Stimulated activated CD4-positive, alpha-beta T cell treated with anti-CD3 and anti-CD28 coated beads, Interleukin-1b, Interleukin-23, amount 100 ng/mL, for 48 hours (primary cell): Measurements from ENCODE around the gene GLI3.

Experiments used
- DNase-seq: peaks from one replicate; pipeline ENCODE4 v3.0.0-alpha.2; 2020

GLI3 gene

GRCh38 chr7:42137431-42137830, 99.6 kb downstream of the GLI3 start:
- no peak for DNase-seq

DNA sequence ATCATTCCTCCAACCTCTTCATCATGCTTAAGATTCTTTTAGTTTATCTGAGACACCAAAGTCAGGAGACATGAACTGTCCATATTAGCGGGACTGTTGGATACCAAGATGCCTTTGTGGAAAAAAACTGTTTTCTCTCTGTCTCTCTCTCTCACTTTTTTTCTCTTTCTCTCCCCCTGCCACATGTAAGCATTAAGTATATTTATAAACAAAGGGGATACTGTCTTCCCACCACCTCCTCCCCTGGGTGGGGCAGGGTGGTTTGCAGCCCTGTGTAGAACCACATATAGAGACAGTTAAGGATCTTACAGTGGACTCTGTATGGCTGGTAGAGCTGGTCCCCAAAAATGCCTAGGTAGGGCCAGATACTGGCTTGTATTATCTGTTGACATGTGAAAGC, 101.3 kb downstream of the GLI3 start:
- no peak for DNase-seq

DNA sequence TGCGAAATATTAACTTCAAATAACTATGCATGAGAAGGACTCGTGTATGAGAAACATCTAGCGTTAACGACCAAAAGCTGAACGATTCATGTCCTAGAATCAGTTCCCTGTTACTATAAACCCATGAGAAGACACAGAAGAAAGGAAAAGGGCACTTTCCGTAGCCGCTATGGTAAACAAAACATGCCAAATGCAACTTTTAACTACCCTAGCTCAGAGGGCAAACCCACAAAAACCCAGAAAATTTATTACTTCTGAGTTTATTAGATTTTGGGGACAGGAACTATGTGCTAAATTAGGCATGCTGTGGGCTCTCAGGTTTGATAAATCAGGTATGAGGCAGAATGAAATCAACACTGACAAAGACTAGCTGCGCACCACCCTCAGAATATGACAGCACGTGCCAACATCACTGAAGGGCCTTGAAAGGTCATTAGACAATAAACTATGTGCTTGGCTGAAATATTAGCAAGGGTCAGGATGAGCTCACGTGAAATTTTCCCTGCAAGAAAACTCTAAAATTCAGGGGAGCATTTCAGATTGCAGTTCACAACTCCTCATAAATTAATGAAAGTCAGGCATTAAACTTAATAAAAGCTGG, 102.6 kb downstream of the GLI3 start:
- DNase-seq: no peak

DNA sequence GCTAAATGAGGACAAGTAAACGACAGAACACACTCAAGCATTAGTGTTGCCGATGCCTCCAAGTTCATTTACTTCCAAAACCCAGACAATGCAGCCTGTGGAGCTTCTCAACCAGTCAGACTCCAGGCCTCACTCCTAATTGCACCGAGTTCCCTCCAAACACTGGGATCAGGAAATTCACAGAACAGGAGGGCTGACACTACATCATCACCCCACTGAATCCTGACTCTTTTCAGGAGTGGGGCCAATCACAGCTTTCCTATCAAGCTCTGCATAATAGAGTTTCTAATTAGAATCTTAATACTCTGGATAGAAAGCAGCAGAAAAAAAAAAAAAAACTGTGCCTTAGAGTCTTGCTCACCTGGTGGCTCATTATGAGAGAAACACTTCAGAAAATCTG, 103.7 kb downstream of the GLI3 start:
- no peak for DNase-seq

- no peak for DNase-seq
Measured at GRCh38 chr7:42128703-42129102, 108.3 kb downstream of the GLI3 start.

DNA sequence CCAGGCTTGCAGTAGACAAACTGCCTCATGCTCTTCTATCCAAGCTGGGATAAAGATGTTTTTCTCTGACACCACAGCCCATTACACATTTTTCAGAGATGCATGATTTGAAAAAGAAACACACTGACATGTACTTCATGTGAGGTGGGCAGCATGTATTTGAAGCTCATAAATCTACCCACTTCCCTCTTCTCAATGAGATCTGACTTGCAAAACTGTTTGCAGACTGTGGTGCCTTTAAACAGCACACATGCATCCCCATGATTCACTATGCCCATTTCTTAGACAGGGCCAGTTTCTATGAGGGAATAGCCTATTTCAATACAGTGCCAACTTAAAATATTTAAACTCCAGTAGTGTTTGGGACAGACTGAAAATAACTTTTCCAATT, 109.8 kb downstream of the GLI3 start:
- DNase-seq: no peak

- DNase-seq: no peak
Measured at GRCh38 chr7:42126475-42127231, 110.4 kb downstream of the GLI3 start.

DNA sequence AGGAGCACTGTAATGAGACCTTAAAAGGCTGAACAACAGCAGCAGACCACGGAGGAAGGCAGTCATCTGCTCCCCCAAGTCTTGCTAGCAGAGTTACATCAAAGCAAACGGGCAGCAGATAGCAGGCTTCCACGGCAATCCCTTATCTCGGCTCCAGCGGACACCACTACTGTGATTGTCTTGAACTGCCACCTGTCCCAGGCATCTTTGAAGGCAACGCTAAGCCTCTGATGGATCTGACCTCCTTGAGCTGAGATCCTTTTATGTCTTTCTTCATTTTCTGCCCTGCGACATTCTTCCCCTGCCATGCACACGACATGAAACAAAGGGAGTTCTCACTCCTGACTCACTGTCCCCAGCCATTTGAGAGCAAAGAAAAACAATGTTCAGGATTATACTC, 111.7 kb downstream of the GLI3 start:
- DNase-seq: no peak

- DNase-seq: no peak
Measured at GRCh38 chr7:42123716-42124115, 113.3 kb downstream of the GLI3 start.

DNA sequence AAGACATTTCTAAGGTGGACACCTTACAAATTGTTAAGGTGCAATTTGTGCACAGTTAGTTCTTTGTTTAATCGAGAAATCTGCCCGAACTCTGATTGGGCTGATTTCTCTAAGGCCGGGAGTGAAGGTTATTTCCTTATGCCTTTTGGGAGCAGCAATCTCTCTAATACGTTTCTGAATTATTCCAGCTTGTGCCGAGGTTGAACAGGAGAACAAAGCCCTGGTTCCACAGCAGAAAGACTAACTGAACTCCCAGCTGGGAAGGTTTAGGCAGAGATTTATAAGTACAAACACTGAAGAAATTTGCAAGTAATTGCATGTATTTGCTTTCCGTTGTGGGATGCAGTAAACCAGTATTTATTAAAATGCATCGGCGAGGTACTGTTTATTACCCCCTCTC, 116.8 kb downstream of the GLI3 start:
- DNase-seq: no peak

- DNase-seq: no peak
Measured at GRCh38 chr7:42117201-42117600, 119.8 kb downstream of the GLI3 start.

DNA sequence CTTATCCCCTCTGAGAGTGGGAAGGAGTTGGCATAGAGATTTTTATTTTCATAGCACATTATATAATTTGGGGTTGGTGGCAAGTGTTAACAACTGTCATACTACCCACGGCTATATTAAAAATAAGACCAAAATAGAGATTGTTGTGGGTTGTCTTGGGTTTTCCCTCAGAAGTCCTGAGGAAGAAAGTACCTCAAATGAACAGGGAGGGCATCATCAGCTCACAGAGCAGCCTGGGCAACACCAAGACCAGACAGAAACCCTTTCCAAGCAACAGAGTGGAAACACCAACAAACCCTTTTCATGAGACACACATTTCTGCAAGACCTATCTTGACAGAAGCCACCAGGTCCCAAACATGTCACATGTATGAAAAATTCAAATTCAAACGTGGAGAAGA, 121.2 kb downstream of the GLI3 start:
- DNase-seq: no peak

DNA sequence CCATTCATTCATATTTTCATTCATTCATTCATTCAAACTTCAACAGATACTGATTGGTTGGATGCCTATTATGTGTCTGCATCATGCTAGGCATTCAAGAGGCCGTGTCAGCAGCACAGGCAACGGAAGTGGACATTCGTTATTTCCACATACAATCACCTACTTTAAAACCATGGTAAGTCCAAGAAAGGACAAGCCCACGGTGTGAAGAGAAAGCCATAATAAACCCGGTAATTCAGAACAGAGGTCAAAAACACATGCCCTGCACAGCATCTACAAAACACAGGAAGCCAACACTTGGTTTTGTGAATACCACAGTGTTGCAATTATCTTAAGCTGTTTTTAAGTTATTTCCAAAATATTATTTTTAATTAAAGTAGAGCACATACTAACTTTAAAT, 126.7 kb downstream of the GLI3 start:
- DNase-seq: no peak

DNA sequence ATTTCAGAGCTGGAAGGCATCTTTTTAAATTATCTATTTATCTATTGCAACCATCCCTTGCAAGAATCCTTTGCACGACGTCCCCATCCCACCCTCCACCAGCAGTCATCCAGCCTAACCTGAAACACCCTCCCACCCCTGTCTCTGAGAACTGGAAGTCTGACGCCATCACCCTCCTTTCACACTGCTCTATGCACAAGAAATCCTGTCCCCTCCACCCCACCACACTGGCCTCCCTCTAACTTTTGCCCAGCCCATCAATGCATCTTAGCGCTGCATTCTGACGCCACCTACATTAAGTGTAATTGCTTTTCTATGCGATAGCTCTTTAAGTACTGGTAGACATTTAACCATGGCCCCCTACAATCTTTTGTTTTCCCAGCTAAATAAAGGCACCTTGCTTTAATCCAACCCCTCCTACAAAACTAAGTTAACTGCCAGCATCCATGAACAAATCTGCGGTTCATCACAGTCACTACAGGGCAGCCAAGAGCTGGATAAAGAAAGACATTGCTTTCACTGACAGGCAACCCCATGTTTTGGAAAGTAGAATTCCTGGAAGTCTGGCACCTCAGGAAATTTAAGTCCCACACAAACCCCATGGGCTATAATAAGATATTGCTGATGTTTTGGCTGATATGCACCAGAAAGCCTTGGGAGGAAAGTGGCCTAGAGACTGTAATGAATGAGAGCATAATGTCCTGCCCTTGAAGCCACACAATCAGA, 128.0 kb downstream of the GLI3 start:
- DNase-seq: no peak

DNA sequence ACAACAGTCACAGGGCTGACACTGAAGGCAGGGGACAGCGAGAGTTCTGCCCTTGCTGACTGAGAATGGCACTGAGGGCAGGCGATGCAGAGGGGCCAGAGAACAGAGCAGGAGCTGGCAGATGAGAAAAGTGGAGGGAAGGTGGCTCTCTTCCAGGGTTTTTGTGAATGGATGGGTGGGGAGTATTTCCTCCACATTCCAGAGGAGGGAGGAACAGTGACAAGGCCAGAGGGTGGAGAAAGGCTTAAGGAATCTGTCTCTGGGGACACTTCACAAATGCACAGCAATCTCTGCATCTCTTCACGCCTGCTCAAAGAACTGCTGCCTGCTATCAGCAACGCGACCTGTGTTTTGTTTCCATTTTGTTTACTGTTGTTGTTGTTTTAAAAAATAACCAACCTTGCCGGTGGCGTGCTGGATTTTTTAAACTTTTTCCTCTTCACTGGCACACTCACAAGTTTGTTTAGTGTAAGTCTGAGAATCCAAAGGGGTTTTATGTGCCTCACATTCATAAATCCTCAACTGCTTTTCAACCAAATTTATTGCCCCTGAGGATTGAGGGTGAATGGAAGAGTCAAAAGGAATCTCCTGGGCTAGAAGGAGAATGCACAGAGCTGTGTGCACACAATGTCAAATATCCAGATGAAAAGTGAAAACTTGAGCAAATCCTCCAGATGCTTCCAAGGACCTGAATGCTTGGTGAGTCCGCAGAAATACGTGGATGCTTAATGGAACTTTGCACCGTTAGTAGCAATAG, 129.3 kb downstream of the GLI3 start:
- DNase-seq: no peak

GRCh38 chr7:42106562-42106961, 130.4 kb downstream of the GLI3 start:
- DNase-seq: no peak

- no peak for DNase-seq
Measured at GRCh38 chr7:42105554-42106358, 131.3 kb downstream of the GLI3 start.

GRCh38 chr7:42104694-42105093, 132.3 kb downstream of the GLI3 start:
- DNase-seq: no peak

DNA sequence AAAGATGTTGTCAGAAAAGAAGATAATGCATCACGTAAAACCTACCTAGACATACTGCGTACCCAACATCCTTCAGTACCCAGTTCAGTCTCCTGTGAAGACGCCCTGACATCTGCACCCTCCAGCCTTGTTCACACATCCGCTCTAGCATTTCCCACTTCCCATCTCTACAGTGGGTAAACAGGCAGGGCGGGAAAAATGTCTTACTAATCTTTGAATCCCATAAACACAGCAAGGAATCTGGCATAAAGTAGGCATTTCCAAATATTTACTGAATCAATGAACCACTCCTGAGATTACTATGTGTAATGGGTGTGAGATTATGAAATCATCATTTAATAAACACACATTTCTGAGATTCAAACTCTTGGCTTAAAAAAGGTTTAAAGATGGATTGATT, 132.8 kb downstream of the GLI3 start:
- DNase-seq: no peak

DNA sequence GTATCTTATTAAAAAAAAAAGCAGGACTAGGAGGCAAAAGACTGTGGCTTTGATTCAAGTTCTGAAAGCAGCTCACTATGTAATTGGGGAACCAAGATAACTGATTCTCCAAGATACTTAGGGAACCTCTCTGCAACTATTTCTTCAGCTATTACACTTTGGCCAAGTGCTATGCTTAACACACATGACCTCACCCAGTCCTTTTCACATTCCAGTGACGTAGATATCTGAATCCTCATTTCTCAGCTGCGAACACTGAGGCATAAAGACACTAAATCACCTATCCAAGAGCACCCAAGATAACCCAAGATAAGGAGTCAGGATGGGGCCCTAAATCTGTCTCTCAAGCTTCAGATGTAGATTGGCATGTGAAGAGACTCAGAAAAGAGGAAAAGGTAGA, 133.6 kb downstream of the GLI3 start:
- DNase-seq: no peak

GRCh38 chr7:42103020-42103419, 134.0 kb downstream of the GLI3 start:
- no peak for DNase-seq

DNA sequence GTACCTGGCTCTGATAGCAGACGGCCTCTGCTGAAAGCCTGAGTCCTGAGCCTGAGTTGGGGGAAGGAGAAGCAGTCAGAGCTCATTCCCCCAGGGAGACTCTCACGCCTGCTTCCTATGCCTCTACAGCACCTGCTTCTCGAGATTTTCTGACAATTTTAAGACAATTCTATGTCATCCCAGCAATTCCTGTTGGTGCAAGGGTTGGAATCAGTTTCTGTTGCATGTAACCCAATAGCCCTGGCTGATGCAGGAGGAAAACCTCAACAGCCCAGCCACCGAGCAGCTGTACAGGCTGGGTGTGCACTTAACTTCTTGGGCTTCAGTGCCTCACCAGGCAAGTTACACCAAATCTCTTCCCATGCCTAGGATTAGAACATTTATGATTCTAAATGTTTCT, 134.7 kb downstream of the GLI3 start:
- DNase-seq: no peak

DNA sequence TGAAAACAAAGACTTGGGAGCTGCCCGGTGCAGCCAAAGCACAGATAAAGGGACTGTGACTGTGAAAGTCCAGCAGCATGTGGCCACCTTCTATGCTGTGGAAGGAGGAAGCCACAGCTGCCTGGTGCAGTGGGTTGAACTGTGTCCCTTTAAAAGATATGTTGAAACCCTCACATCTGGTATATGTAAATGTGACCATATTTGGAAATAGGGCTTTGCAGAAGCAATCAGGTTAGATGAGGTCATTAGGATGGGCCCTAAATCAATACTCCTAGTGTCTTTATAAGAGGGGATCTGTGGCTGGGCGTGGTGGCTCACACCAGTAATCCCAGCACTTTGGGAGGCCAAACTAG, 136.9 kb downstream of the GLI3 start:
- no peak for DNase-seq
